DOHH2 (cell line): ENCODE data around the gene CTU1.

Source experiments
- H3F3A ChIP-seq: fragments of 200-600 bp; sonication (generic), shearing (Covaris generic); 2 replicates; pipeline ENCODE4 v1.6.0; 2016; ENCODE audit warnings: antibody characterized with exemption, mild to moderate bottlenecking; ENCODE audit not compliant: control insufficient read depth, insufficient read depth
- H3K27ac ChIP-seq: fragments of 200-600 bp; sonication (generic); 2 replicates; pipeline ENCODE4 v1.5.1; 2014; ENCODE audit warnings: low read depth, mild to moderate bottlenecking, low read length, moderate library complexity
- H3K27me3 ChIP-seq: fragments of 200-600 bp; sonication (generic); 2 replicates; pipeline ENCODE4 v1.6.1; 2014; ENCODE audit warnings: mild to moderate bottlenecking, low read length, mixed read lengths; ENCODE audit not compliant: control insufficient read depth
- H3K36me3 ChIP-seq: fragments of 200-600 bp; sonication (generic); 2 replicates; pipeline ENCODE4 v1.6.1; 2014; ENCODE audit warnings: mild to moderate bottlenecking, low read length, moderate library complexity, mixed read lengths; ENCODE audit not compliant: control insufficient read depth
- H3K4me1 ChIP-seq: fragments of 200-600 bp; sonication (generic); 2 replicates; pipeline ENCODE4 v1.6.1; 2014; ENCODE audit warnings: mild to moderate bottlenecking, low read length, mixed read lengths; ENCODE audit not compliant: control insufficient read depth
- H3K4me2 ChIP-seq: fragments of 200-600 bp; sonication (generic); 2 replicates; pipeline ENCODE4 v1.6.0; 2014; ENCODE audit warnings: mild to moderate bottlenecking, low read length, moderate library complexity
- H3K4me3 ChIP-seq: fragments of 200-600 bp; sonication (generic); 2 replicates; pipeline ENCODE4 v1.5.1; 2014; ENCODE audit warnings: mild to moderate bottlenecking, low read length, mixed read lengths
- H3K79me2 ChIP-seq: fragments of 200-600 bp; sonication (generic); 2 replicates; pipeline ENCODE4 v1.6.1; 2014; ENCODE audit warnings: mild to moderate bottlenecking, low read length, mixed read lengths; ENCODE audit not compliant: control insufficient read depth
- H3K9me2 ChIP-seq: fragments of 200-600 bp; sonication (generic); replicated peaks from 2 replicates; pipeline ENCODE4 v1.6.1; 2014; ENCODE audit warnings: mild to moderate bottlenecking, low read length, mixed read lengths; ENCODE audit not compliant: control insufficient read depth
- H3K9me3 ChIP-seq: fragments of 200-600 bp; sonication (generic); 2 replicates; pipeline ENCODE4 v1.6.1; 2014; ENCODE audit warnings: antibody characterized with exemption, low read length, mixed read lengths; ENCODE audit not compliant: control insufficient read depth, insufficient read depth
- H4K20me1 ChIP-seq: fragments of 200-600 bp; sonication (generic); 2 replicates; pipeline ENCODE4 v1.6.0; 2014; ENCODE audit warnings: low read depth, mild to moderate bottlenecking, antibody characterized with exemption, low read length, moderate library complexity; ENCODE audit not compliant: control insufficient read depth, insufficient read depth
- EZH2phosphoT487 ChIP-seq: fragments of 200-600 bp; sonication (generic); IDR thresholded peaks from 2 replicates; pipeline ENCODE4 v1.6.1; 2017; ENCODE audit warnings: borderline replicate concordance, mild to moderate bottlenecking, antibody characterized with exemption, low read length, moderate library complexity, mixed read lengths
- TF ChIP-seq, protein P1 (sequence below): fragments of 200-600 bp; sonication (generic); IDR thresholded peaks from one replicate; pipeline ENCODE4 v1.5.1; 2014; ENCODE audit warnings: antibody characterized with exemption, mild to moderate bottlenecking, low read depth, low read length; ENCODE audit not compliant: poor library complexity, severe bottlenecking

The CTU1 gene

DNA sequence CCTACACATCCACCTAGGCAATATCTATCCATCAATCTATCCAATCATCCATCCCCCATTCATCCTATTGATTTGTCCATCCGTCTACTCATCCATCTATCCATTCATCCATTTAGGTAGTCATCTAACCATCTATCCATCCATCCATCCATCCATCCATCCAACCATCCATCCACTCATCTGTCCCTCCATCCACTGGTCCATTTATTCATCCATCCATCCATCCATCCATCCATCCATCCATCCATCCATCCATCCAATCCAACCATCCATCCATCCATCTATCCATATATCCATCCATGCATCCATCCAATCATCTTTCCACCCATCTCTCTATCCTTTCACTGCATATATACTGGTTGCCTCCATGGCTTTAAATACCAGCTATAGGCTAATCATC, 47.2 kb downstream of the CTU1 start:
- Histone ChIP-seq H3K4me3 (no peak overlapping the region), H3K27ac (no peak overlapping the region), H3K79me2 (no peaks in the 10 kb centered on the region), H3K9me2 (no peaks in the 10 kb centered on the region), H4K20me1 (no peaks in the 10 kb centered on the region), H3K4me1 (no peaks in the 10 kb centered on the region), H3K4me2 (no peak overlapping the region), H3F3A (no peaks in the 10 kb centered on the region), H3K36me3 (no peaks in the 10 kb centered on the region), H3K27me3 (peaks cover 3% of the 10 kb centered on the region; the same call in 1 of the 2 replicates), H3K9me3 (no peaks in the 10 kb centered on the region)
- TF ChIP-seq, protein P1, sequence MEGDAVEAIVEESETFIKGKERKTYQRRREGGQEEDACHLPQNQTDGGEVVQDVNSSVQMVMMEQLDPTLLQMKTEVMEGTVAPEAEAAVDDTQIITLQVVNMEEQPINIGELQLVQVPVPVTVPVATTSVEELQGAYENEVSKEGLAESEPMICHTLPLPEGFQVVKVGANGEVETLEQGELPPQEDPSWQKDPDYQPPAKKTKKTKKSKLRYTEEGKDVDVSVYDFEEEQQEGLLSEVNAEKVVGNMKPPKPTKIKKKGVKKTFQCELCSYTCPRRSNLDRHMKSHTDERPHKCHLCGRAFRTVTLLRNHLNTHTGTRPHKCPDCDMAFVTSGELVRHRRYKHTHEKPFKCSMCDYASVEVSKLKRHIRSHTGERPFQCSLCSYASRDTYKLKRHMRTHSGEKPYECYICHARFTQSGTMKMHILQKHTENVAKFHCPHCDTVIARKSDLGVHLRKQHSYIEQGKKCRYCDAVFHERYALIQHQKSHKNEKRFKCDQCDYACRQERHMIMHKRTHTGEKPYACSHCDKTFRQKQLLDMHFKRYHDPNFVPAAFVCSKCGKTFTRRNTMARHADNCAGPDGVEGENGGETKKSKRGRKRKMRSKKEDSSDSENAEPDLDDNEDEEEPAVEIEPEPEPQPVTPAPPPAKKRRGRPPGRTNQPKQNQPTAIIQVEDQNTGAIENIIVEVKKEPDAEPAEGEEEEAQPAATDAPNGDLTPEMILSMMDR = no peak
- no peak for TF ChIP-seq EZH2phosphoT487

DNA sequence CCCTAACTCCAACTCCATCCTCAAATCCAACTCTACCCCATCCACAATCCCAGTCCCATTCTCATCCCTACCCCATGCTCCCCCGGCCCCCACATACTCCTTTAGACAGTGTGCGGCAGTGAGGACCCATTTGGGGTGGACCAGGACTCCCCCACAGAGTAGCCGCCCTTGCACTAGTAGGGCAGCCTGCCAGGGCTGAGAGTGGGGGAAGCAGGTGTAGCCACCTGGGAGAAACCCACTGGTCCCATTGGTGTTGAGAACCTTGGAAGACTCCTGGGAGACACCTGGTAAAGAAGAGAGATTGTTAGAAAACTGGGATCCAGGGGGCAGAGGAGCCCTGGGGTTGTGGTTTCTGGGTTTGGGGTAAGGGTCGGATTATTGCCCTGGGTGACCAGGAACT, 47.9 kb downstream of the CTU1 start:
- Histone ChIP-seq H3K9me2 (no peaks in the 10 kb centered on the region), H3K4me2 (no peak overlapping the region), H4K20me1 (no peaks in the 10 kb centered on the region), H3K27ac (no peak overlapping the region), H3K79me2 (no peaks in the 10 kb centered on the region), H3K36me3 (no peaks in the 10 kb centered on the region), H3K4me1 (no peaks in the 10 kb centered on the region), H3K9me3 (no peaks in the 10 kb centered on the region), H3K27me3 (peaks cover 6% of the 10 kb centered on the region; the same call in 1 of the 2 replicates), H3K4me3 (no peak overlapping the region), H3F3A (no peaks in the 10 kb centered on the region)
- TF ChIP-seq, protein P1 = no peak
- no peak for TF ChIP-seq EZH2phosphoT487

DNA sequence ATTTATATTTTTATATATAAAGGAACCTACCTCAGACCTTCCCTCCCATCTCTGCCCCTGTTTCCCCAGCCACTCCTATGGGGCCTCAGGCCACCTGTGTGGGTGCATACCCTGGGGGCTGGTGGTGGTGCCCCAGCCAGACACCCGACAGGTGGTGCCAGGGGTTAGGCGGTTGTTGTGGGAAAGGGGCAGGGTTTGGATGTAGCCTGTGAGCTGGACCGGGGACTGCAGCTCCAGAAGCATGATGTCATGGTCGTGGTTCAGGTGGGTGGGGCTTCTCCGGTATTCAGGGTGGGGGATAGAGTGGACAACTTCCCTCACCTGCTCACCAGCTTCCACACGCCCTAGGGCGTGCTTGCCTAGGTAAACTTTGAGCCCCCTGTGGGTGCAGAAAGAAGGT, 48.5 kb downstream of the CTU1 start:
- Histone ChIP-seq H3K4me2 (no peak overlapping the region), H3K79me2 (no peaks in the 10 kb centered on the region), H3K27me3 (peaks cover 6% of the 10 kb centered on the region; the same call in 1 of the 2 replicates), H3K9me2 (no peaks in the 10 kb centered on the region), H3K36me3 (no peaks in the 10 kb centered on the region), H3K4me1 (no peaks in the 10 kb centered on the region), H4K20me1 (no peaks in the 10 kb centered on the region), H3K9me3 (no peaks in the 10 kb centered on the region), H3K4me3 (no peak overlapping the region), H3K27ac (no peak overlapping the region), H3F3A (no peaks in the 10 kb centered on the region)
- no peak for TF ChIP-seq EZH2phosphoT487
- TF ChIP-seq, protein P1 = no peak
